HepG2 (cell line): Measurements from ENCODE around the gene MAP1LC3A. TPM values are rescaled to one million over a fixed set of nuclear protein-coding genes. Genes with fewer than 3 reads are reported as not detected.

Experiments
- ATAC-seq: fragments of 200-7000 bp; cut with Tn5 transposase; 3 replicates; pipeline ENCODE4 v1.9.1; 2020; ENCODE audit warnings: mild to moderate bottlenecking, moderate library complexity
- BruUV-seq: library from RNA; stranded (reverse); fragments of 400-500 nt; replicated peaks from 2 replicates; lab custom pipeline; 2021; lab: Mats Ljungman, UMichigan
- CTCF ChIA-PET: fragments of 300-600 bp; formaldehyde crosslinking; extraction: SDS; loops from one replicate; lab custom pipeline; 2021; ENCODE audit warnings: low total read pairs, inconsistent platforms, low intra/inter-chr PET ratio; lab: Yijun Ruan, JAX
- POLR2A ChIA-PET: fragments of 350-600 bp; sonication (Branson Sonifier 250); formaldehyde crosslinking; loops from one replicate; lab custom pipeline; 2020; ENCODE audit warnings: antibody characterized with exemption, inconsistent platforms; lab: Yijun Ruan, JAX
- DNase-seq: peaks from one replicate; pipeline ENCODE4 v3.0.0-alpha.2; 2015; ENCODE audit warnings: low spot score
- FAIRE-seq: peaks from 3 replicates; lab custom pipeline; 2011; peaks lifted over from hg19 to GRCh38; lab: Jason Lieb, UNC
- H2AFZ ChIP-seq: one replicate; pipeline ENCODE4 v1.6.1; 2011; ENCODE audit warnings: low read length, inconsistent platforms
- H3K27ac ChIP-seq: fragments of 300-600 bp; 3 replicates; pipeline ENCODE4 v1.8.0; 2011; ENCODE audit warnings: mixed run types, mild to moderate bottlenecking, mixed read lengths, low read length, inconsistent platforms; ENCODE audit not compliant: insufficient read depth; ENCODE audit errors: extremely low read length
- H3K27me3 ChIP-seq, 2 experiments: fragments of 200-600 bp in 1 of 2; 2 replicates in 1 of 2; 3 replicates in 1 of 2; pipeline versions ENCODE4 v1.6.0 to v1.8.0; 2011; ENCODE audit warnings: low read length in 2 of 2, mild to moderate bottlenecking in 2 of 2, moderate library complexity in 2 of 2, inconsistent platforms in 1 of 2; ENCODE audit not compliant: insufficient read depth in 2 of 2, control insufficient read depth in 1 of 2
- H3K36me3 ChIP-seq, 2 experiments: fragments of 200-600 bp in 1 of 2; replicated peaks in 1 of 2; 2 replicates in 1 of 2; 3 replicates in 1 of 2; pipeline versions ENCODE4 v1.5.1 to v1.8.0; 2011; ENCODE audit warnings: low read length in 2 of 2, inconsistent platforms in 1 of 2; ENCODE audit not compliant: insufficient read depth in 2 of 2, control insufficient read depth in 1 of 2
- H3K4me1 ChIP-seq: 2 replicates; pipeline ENCODE4 v1.5.1; 2012; ENCODE audit warnings: low read length, inconsistent platforms; ENCODE audit not compliant: insufficient read depth
- H3K4me2 ChIP-seq: 2 replicates; pipeline ENCODE4 v1.6.0; 2011; ENCODE audit warnings: low read depth, low read length, inconsistent platforms
- H3K4me3 ChIP-seq, 3 experiments: fragments of 200-600 bp in 1 of 3; sonication (generic), shearing (Covaris generic) in 1 of 3; replicated peaks in 1 of 3; 2 replicates each; pipeline ENCODE4 v1.5.1; 2011 to 2016; ENCODE audit warnings: low read length in 3 of 3, inconsistent platforms in 2 of 3, low read depth in 2 of 3, mild to moderate bottlenecking in 2 of 3, control low read depth in 1 of 3, mixed read lengths in 1 of 3; ENCODE audit not compliant: insufficient read depth in 1 of 3
- H3K79me2 ChIP-seq: one replicate; pipeline ENCODE4 v1.6.1; 2011; ENCODE audit warnings: low read length, inconsistent platforms; ENCODE audit not compliant: insufficient read depth
- H3K9ac ChIP-seq: 2 replicates; pipeline ENCODE4 v1.6.0; 2011; ENCODE audit warnings: mild to moderate bottlenecking, low read depth, low read length, inconsistent platforms; ENCODE audit not compliant: insufficient read depth
- H3K9me3 ChIP-seq: 2 replicates; pipeline ENCODE4 v1.5.1; 2012; ENCODE audit warnings: mild to moderate bottlenecking, low read length
- H4K20me1 ChIP-seq: 2 replicates; pipeline ENCODE4 v1.6.0; 2011; ENCODE audit warnings: inconsistent platforms, mild to moderate bottlenecking, low read length, moderate library complexity; ENCODE audit not compliant: insufficient read depth
- AKAP8 ChIP-seq: sonication (generic); formaldehyde crosslinking; IDR thresholded peaks from 2 replicates; pipeline ENCODE4 v1.5.1; 2020; ENCODE audit warnings: mild to moderate bottlenecking, missing genetic modification reagents
- KAT7 ChIP-seq: IDR thresholded peaks from 2 replicates; pipeline ENCODE4 v1.6.1; 2018; ENCODE audit warnings: borderline replicate concordance, missing compliant biosample characterization
- KDM2A ChIP-seq: sonication (generic); formaldehyde crosslinking; IDR thresholded peaks from 2 replicates; pipeline ENCODE4 v1.4.0; 2020; ENCODE audit warnings: low read depth, missing genetic modification reagents, borderline replicate concordance
- KLF9 ChIP-seq: IDR thresholded peaks from 2 replicates; pipeline ENCODE4 v1.6.1; 2016; ENCODE audit warnings: low read depth
- MED13 ChIP-seq: sonication (generic); formaldehyde crosslinking; IDR thresholded peaks from 2 replicates; pipeline ENCODE4 v1.5.0; 2020; ENCODE audit warnings: missing genetic modification reagents
- NRL ChIP-seq: sonication (generic); formaldehyde crosslinking; IDR thresholded peaks from 2 replicates; pipeline ENCODE4 v1.5.0; 2020; ENCODE audit warnings: missing genetic modification reagents, mild to moderate bottlenecking, moderate library complexity, borderline replicate concordance
- U2AF1 ChIP-seq: fragments of 200-400 bp; formaldehyde crosslinking; optimal IDR thresholded peaks from 2 replicates; pipeline ENCODE3; 2017; ENCODE audit warnings: mild to moderate bottlenecking, low read depth, low read length
- ZC3H13 ChIP-seq: sonication (generic); formaldehyde crosslinking; IDR thresholded peaks from 2 replicates; pipeline ENCODE4 v1.8.1; 2023; ENCODE audit warnings: mild to moderate bottlenecking, missing genetic modification reagents, moderate library complexity
- ZNF124 ChIP-seq: sonication (generic); formaldehyde crosslinking; IDR thresholded peaks from 2 replicates; pipeline ENCODE4 v1.4.0; 2020; ENCODE audit warnings: missing genetic modification reagents
- ZNF839 ChIP-seq: sonication (generic); formaldehyde crosslinking; IDR thresholded peaks from 2 replicates; pipeline ENCODE4 v1.4.0; 2020; ENCODE audit warnings: missing genetic modification reagents, mild to moderate bottlenecking, borderline replicate concordance
- WGBS: methylation state at CpG from one replicate; pipeline ENCODE4 v1.1.6; 2017; ENCODE audit warnings: low lambda C conversion rate; 5-methylcytosine and 5-hydroxymethylcytosine counted together
- in situ Hi-C: cut with HindIII; loops from 2 replicates; pipeline ENCODE4 v1.10.0; 2017; ENCODE audit warnings: low pct_unique_long_range_greater_than_20kb; ENCODE audit not compliant: extremely low pct_ligation_motif_present
- intact Hi-C: fragments of 100-400 bp; cut with micrococcal nuclease; formaldehyde crosslinking; loops from one replicate; pipeline ENCODE4 v1.10.0; 2022; ENCODE audit not compliant: unreplicated experiment
- polyA plus RNA-seq, 8 experiments: library from polyadenylated mRNA; depleted of rRNA in 3 of 8; stranded (reverse) in 7 of 8; unstranded in 1 of 8; fragments of >200 nt; fragmentation: Illumina TruSeq in 4 of 8; extraction: Trizol in 4 of 8; gene quantifications; 2 replicates each; pipeline versions ENCODE4 v1.2.1 to v1.2.3, GENCODE V29; 2011 to 2016; ENCODE audit warnings: low read depth in 4 of 8, missing spikeins in 1 of 8, mixed read lengths in 1 of 8; ENCODE audit not compliant: insufficient read depth in 1 of 8
- total RNA-seq, 5 experiments: library from RNA; depleted of rRNA; stranded (reverse); fragments of >200 nt; fragmentation: Illumina TruSeq; extraction: Trizol; gene quantifications; 2 replicates each; pipeline ENCODE4 v1.2.3, GENCODE V29; 2016; ENCODE audit warnings: low read depth in 1 of 5
- TF ChIP-seq, protein P1 (sequence below): IDR thresholded peaks from 2 replicates; pipeline ENCODE4 v1.6.1; 2016; ENCODE audit warnings: mild to moderate bottlenecking, missing biosample characterization, missing genetic modification reagents
- TF ChIP-seq, protein P2 (sequence below): sonication (generic); formaldehyde crosslinking; IDR thresholded peaks from 2 replicates; pipeline ENCODE4 v1.4.0; 2020; ENCODE audit warnings: missing genetic modification reagents
- TF ChIP-seq, protein P3 (sequence below): sonication (generic); formaldehyde crosslinking; IDR thresholded peaks from 2 replicates; pipeline ENCODE4 v1.4.0; 2020; ENCODE audit warnings: missing genetic modification reagents

MAP1LC3A gene
- total and polyA plus RNA-seq, 2 of the 13 experiments (the other 11 are each of a cell fraction or from before 2014, with no cell fraction given), result not detected

DNA sequence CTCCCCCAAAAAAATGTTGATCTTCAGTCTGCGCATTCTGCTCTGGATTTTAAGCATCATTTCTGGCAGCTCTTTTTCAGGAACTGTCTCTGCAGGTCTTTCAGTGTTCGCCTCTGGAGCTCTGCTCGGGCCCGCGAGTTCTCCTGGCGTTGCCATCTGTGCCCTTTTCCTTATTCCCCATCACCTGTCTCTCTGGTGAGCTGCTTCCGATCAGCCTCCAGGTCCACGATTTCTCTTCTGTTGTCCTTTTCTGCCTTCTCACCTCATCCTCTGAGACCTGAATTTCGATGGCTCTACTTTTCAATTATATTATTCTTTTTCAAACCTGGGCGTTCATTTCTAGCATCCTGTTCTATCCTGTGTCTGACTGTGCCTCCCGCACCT lies 590 bp upstream of the MAP1LC3A start:
- BruUV-seq, result no TSS peak
- H3K4me3 ChIP-seq, result no peak overlapping the region
- FAIRE-seq (no peak), ATAC-seq (no peak), DNase-seq (no peak)
- WGBS, result 96% methylated on average over 11 of the region's 11 CpGs
- no peaks in the 10 kb centered on the region for H4K20me1 ChIP-seq
- POLR2A ChIA-PET, result no interaction called here
- intact Hi-C loops, result no loop called here
- TF ChIP-seq ZC3H13 (CRISPR knock-in tag) (no peak), KLF9 (CRISPR knock-in tag) (no peak), ZNF124 (CRISPR knock-in tag) (no peak), KAT7 (no peak), U2AF1 (no peak), KDM2A (no peak), ZNF839 (CRISPR knock-in tag) (no peak), AKAP8 (CRISPR knock-in tag) (no peak), MED13 (no peak), NRL (CRISPR knock-in tag) (no peak)
- TF ChIP-seq, protein P1, sequence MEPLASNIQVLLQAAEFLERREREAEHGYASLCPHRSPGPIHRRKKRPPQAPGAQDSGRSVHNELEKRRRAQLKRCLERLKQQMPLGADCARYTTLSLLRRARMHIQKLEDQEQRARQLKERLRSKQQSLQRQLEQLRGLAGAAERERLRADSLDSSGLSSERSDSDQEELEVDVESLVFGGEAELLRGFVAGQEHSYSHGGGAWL (CRISPR knock-in tag), result no peak
- TF ChIP-seq, protein P2, sequence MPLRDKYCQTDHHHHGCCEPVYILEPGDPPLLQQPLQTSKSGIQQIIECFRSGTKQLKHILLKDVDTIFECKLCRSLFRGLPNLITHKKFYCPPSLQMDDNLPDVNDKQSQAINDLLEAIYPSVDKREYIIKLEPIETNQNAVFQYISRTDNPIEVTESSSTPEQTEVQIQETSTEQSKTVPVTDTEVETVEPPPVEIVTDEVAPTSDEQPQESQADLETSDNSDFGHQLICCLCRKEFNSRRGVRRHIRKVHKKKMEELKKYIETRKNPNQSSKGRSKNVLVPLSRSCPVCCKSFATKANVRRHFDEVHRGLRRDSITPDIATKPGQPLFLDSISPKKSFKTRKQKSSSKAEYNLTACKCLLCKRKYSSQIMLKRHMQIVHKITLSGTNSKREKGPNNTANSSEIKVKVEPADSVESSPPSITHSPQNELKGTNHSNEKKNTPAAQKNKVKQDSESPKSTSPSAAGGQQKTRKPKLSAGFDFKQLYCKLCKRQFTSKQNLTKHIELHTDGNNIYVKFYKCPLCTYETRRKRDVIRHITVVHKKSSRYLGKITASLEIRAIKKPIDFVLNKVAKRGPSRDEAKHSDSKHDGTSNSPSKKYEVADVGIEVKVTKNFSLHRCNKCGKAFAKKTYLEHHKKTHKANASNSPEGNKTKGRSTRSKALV (CRISPR knock-in tag), result no peak
- TF ChIP-seq, protein P3, sequence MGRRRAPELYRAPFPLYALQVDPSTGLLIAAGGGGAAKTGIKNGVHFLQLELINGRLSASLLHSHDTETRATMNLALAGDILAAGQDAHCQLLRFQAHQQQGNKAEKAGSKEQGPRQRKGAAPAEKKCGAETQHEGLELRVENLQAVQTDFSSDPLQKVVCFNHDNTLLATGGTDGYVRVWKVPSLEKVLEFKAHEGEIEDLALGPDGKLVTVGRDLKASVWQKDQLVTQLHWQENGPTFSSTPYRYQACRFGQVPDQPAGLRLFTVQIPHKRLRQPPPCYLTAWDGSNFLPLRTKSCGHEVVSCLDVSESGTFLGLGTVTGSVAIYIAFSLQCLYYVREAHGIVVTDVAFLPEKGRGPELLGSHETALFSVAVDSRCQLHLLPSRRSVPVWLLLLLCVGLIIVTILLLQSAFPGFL (CRISPR knock-in tag), result no peak
- H3K36me3 ChIP-seq, result peaks cover 15 to 17% of the 10 kb centered on the region in 2 experiments; a peak in 4 of 5 replicates
- H3K79me2 ChIP-seq, result no peaks in the 10 kb centered on the region
- H3K4me2 ChIP-seq, result no peak overlapping the region
- no peaks in the 10 kb centered on the region for H3K9me3 ChIP-seq
- H3K27ac ChIP-seq, result no peak overlapping the region
- H3K9ac ChIP-seq, result no peak overlapping the region
- H3K27me3 ChIP-seq, result no peaks in the 10 kb centered on the region
- in situ Hi-C loops, result no loop called here
- CTCF ChIA-PET, result no interaction called here
- no peak overlapping the region for H2AFZ ChIP-seq
- H3K4me1 ChIP-seq, result peaks cover 12% of the 10 kb centered on the region
